D721Med (cell line): ENCODE data around the gene AP3S1.
A peak's percentile ranks its signal among the peaks of the same experiment; 100 is the strongest.

Experiments
- DNase-seq: peaks from one replicate; pipeline ENCODE4 v3.0.0; 2011; ENCODE audit warnings: low spot score; ENCODE audit not compliant: insufficient read length
- FAIRE-seq: peaks from 2 replicates; lab custom pipeline; 2011; peaks lifted over from hg19 to GRCh38; lab: Jason Lieb, UNC
- TF ChIP-seq, protein P1 (sequence below): IDR thresholded peaks from 2 replicates; pipeline ENCODE4 v1.5.1; 2012; ENCODE audit warnings: mild to moderate bottlenecking, control low read depth; ENCODE audit not compliant: insufficient read depth; ENCODE audit errors: missing control alignments

The AP3S1 gene

DNA sequence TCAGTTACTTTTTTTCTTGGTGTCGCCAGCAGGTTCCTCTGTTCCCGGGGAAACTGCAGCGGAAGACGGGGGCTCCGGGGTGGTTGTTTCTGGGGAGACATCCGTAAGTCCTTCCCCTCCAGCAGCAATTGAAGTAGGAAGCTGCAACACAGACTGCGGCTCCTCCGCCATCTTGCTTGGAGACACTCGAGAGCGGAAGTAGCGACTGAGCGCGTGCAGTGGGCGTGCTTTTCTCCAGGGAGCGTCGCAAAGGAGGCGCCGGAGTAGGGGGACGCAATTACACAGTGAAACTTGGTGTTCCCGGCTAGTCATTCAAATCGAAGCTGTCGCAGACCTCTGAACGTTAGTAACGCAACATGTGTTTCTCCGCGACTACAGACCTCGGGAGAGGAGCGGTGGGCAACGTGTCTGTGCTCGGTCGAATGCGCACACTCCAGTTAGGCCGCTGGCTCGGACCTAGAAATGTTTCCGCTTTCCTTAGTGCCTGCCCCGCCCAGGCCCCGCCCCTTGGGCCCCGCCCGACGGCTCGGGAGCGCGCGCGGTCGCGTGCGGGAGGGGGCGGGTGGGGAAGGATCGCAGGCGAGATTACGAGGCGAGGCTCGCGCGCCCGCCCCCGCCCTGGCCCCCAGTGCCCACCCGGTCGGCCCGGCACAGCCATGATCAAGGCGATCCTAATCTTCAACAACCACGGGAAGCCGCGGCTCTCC, at the start of gene AP3S1, which contains the start of gene ATG12:
Gene AP3S1, plus strand, starts transcription at position 554 of the 707 bp plus-strand sequence. Its CDS starts 103 bp downstream, at position 657.
Gene ATG12, minus strand, starts transcription at position 184 of the 707 bp plus-strand sequence. Its CDS starts 13 bp downstream, at position 171.
- FAIRE-seq (no peak), DNase-seq (peak; percentile 60)
- TF ChIP-seq, protein P1, sequence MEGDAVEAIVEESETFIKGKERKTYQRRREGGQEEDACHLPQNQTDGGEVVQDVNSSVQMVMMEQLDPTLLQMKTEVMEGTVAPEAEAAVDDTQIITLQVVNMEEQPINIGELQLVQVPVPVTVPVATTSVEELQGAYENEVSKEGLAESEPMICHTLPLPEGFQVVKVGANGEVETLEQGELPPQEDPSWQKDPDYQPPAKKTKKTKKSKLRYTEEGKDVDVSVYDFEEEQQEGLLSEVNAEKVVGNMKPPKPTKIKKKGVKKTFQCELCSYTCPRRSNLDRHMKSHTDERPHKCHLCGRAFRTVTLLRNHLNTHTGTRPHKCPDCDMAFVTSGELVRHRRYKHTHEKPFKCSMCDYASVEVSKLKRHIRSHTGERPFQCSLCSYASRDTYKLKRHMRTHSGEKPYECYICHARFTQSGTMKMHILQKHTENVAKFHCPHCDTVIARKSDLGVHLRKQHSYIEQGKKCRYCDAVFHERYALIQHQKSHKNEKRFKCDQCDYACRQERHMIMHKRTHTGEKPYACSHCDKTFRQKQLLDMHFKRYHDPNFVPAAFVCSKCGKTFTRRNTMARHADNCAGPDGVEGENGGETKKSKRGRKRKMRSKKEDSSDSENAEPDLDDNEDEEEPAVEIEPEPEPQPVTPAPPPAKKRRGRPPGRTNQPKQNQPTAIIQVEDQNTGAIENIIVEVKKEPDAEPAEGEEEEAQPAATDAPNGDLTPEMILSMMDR = no peak

DNA sequence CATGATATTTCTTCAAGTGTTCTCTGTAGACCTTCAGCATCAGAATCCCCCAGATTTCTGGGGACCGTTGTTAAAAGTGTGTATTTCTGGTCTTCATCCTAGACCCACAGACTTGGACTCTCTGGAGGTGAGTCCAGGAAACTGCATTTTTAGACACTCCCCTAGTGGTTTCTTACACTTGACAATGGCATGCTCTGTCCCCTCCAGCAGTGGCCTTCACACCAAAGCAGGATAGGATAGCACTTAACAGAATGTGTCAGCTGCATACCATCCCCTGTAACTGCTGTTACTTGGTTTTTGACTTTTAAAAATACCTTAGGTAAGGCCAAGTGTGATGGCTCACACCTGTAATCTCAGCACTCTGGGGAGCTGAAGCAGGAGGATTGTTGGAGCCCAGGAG, 46.0 kb upstream of the AP3S1 start:
- DNase-seq (no peak), FAIRE-seq (no peak)
- TF ChIP-seq, protein P1 = no peak

DNA sequence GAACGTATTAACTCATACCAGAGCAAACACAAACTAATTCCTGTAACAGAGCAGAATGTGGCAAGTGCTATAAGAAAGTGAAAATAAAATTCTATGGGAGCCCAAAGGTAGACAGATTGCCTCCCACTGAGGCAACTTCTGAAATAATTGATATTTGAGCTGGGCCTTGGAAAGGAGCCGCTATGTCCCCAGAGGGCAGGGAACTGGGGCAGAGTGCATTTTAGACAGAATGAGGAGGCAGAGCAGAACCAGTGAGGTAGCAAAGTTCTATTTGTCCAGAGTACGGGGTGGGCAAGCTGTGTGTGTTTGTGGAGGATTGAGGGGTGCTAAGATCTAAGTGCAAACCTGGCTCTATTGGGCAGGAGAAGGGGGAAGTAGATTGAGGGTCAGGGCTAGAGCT, 45.1 kb upstream of the AP3S1 start:
- no peak for FAIRE-seq
- TF ChIP-seq, protein P1 = no peak
- no peak for DNase-seq

DNA sequence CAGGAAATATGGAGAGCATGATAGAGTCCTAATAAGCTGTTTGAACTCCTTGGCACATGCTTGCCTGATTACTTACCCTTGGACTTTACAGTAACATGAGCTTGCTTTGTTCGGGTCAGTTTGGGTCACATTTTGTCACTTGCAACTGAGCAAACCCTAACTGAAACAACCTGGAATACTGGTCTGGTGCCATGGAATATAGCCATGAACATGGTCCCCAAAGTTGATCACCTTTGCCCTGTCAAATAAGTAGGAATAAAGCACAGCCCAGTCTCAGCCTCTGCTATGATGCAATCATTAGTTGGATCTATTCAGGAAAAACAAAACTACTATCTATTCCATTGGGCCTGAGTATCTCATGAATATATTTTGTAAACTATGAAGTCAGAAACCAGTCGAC, 43.5 kb upstream of the AP3S1 start:
- no peak for DNase-seq
- FAIRE-seq = no peak
- TF ChIP-seq, protein P1 = no peak

DNA sequence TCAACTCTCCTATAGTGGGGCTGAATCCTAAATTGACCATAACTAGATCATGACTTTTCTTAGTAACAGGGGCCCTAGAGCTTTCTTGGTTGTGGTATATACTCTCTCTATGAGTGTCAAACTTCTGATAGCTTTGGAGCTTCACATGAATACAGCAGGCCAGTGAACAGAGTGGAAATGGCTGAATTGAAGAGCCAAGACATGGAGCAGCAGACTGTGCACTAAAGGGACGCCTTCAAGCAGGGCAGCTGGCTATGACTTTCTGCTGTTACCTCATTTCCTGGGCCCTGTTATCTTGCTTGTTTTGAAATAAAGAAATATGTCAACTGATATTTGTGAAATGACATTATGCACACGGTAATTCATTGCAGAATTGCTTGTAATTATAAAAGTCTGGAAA, 41.6 kb upstream of the AP3S1 start:
- FAIRE-seq (no peak), DNase-seq (no peak)
- TF ChIP-seq, protein P1 = no peak

DNA sequence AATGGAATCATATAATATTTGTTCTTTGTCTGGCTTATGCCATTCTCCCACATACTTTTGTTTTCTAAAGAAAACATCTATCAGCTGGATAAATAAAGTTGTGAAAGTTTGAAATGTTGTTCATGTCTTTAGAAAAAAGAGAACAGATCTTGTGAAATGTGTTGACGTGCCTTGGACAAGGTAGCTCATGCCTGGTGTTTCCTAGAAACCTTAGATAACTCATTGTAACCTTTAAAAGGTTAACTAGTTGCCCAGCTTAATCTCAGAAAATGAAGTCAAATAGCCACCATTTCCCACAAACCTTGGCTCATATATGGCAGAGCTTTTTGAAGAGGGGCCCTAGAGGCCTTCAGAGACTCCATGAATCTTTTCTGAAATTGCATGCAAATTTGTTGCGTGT, 40.6 kb upstream of the AP3S1 start:
- no peak for FAIRE-seq
- TF ChIP-seq, protein P1 = no peak
- DNase-seq = no peak

DNA sequence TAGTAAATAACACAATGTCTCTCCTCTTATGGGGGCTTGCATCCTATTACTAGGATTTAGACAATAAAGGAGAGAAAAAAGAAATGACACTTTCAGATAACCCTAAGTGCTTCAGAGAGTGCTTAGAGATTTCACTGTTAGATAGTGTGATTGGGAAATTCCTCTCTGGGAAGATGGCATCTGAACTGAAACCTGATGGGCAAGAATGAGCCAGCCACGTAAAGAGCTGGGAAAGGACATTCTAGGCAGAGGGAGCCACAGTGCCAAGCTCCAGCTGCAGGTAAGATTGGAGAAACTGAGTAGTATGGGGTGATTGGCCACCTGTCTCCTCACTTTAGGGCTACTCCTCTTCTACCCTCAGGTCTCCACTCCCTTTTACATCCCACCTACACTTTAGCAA, 39.8 kb upstream of the AP3S1 start:
- FAIRE-seq (no peak), DNase-seq (no peak)
- TF ChIP-seq, protein P1 = no peak
